Aorta (tissue), 5 donors: ENCODE data around the gene ANKRD13B. TPM values are rescaled to one million over a fixed set of nuclear protein-coding genes. Genes with fewer than 3 reads are reported as not detected.

Experiments
- ATAC-seq: fragments of 200-7000 bp; cut with Tn5 transposase; one replicate; pipeline ENCODE4 v1.9.1; 2022; ENCODE audit warnings: moderate library complexity; ENCODE audit not compliant: low FRiP score
- DNase-seq, 2 donors: peaks; one replicate each; pipeline ENCODE4 v3.0.0-alpha.2; 2020
- H3K27ac ChIP-seq, 2 donors: one replicate each; pipeline ENCODE4 v1.5.1; 2013; ENCODE audit warnings: low read length in 2 of 2, mild to moderate bottlenecking in 2 of 2, moderate library complexity in 2 of 2, control low read depth in 1 of 2, inconsistent platforms in 1 of 2, low read depth in 1 of 2
- H3K27me3 ChIP-seq, 2 donors: one replicate each; pipeline ENCODE4 v1.6.1; 2013; ENCODE audit warnings: control low read depth in 1 of 2, low read length in 1 of 2, mild to moderate bottlenecking in 1 of 2, moderate library complexity in 1 of 2; ENCODE audit not compliant: insufficient read depth in 2 of 2, control insufficient read depth in 1 of 2
- H3K36me3 ChIP-seq, 2 donors: one replicate each; pipeline ENCODE4 v1.6.1; 2013; ENCODE audit warnings: control low read depth in 1 of 2, low read length in 1 of 2, mild to moderate bottlenecking in 1 of 2; ENCODE audit not compliant: insufficient read depth in 2 of 2, control insufficient read depth in 1 of 2
- H3K4me1 ChIP-seq, 2 donors: one replicate each; pipeline ENCODE4 v1.6.1; 2013; ENCODE audit warnings: low read length in 2 of 2, control low read depth in 1 of 2, mild to moderate bottlenecking in 1 of 2, moderate library complexity in 1 of 2; ENCODE audit not compliant: insufficient read depth in 2 of 2, control insufficient read depth in 1 of 2
- H3K4me3 ChIP-seq, 2 donors: one replicate each; pipeline ENCODE4 v1.5.1; 2013; ENCODE audit warnings: low read length in 2 of 2, control low read depth in 1 of 2, mild to moderate bottlenecking in 1 of 2
- H3K9me3 ChIP-seq: one replicate; pipeline ENCODE4 v1.6.1; 2013; ENCODE audit warnings: mild to moderate bottlenecking, low read length; ENCODE audit not compliant: control insufficient read depth
- WGBS, 2 donors: extraction: QIAGEN DNeasy Blood & Tissue Kit; methylation state at CpG; one replicate each; pipeline ENCODE4 v1.1.7; 2013; 5-methylcytosine and 5-hydroxymethylcytosine counted together
- intact Hi-C, 2 donors: fragments of 100-400 bp; cut with DNase I; formaldehyde crosslinking; loops; one replicate each; pipeline versions ENCODE4 v1.14.2 to v1.15.0; 2022
- polyA plus RNA-seq, 2 donors: library from polyadenylated mRNA; stranded (reverse); fragments of 200-250 nt; gene quantifications; one replicate each; pipeline ENCODE4 v1.2.3, GENCODE V29; 2013
- total RNA-seq, 2 donors: library from RNA; stranded (reverse); fragmentation: NEBNext Ultra II Directional; extraction: Animal tissue kit (Norgen Biotek cat#: 25700); gene quantifications; one replicate each; pipeline ENCODE4 v1.2.1, GENCODE V29; 2021
- donor health status: healthy with polysubstance abuse.
- donor health status: Bipolar disorder and iron deficiency.
- donor health status: DM: no; HTN: no; CAD: no.
- donor health status: DM: no; HTN: no; CAD: no.
- donor health status: DM: yes; HTN: yes; CAD: no.

ANKRD13B gene
- total and polyA plus RNA-seq, 4 donors: 0.88 to 19.7 (median 7.9) TPM

DNA sequence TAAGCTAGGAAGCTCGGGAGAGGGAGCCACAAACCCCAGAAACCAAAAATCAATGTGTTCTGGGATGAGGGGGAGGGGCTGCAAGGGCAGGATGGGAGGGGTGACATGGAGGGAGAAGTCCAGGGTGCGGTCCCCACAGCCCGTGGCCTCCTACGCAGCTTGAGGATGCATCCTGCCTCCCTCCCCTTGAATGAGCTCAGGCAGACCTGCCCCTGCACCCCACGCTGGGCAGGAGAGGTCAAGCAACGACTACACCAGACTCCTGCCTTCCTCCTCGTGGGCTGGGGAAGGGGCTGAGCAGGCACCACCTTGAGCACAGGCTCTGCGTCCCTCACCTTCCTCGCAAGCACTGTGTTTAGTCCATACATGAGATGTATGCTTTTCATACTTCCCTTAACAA lies 3.9 kb downstream of the ANKRD13B start:
- H3K9me3 ChIP-seq: no peaks in the 10 kb centered on the region
- ATAC-seq: no peak
- no peak overlapping the region for H3K4me3 ChIP-seq
- no peak overlapping the region for H3K27ac ChIP-seq
- 87 to 88% methylated on average over 9 of the region's 9 CpGs for WGBS, 2 donors
- H3K36me3 ChIP-seq: no peaks in the 10 kb centered on the region
- peak in 1 of 2 donors; percentile 76 for DNase-seq
- intact Hi-C loops: no loop called here
- H3K4me1 ChIP-seq: peaks cover 0 to 2% of the 10 kb centered on the region in 2 donors
- H3K27me3 ChIP-seq: no peaks in the 10 kb centered on the region

DNA sequence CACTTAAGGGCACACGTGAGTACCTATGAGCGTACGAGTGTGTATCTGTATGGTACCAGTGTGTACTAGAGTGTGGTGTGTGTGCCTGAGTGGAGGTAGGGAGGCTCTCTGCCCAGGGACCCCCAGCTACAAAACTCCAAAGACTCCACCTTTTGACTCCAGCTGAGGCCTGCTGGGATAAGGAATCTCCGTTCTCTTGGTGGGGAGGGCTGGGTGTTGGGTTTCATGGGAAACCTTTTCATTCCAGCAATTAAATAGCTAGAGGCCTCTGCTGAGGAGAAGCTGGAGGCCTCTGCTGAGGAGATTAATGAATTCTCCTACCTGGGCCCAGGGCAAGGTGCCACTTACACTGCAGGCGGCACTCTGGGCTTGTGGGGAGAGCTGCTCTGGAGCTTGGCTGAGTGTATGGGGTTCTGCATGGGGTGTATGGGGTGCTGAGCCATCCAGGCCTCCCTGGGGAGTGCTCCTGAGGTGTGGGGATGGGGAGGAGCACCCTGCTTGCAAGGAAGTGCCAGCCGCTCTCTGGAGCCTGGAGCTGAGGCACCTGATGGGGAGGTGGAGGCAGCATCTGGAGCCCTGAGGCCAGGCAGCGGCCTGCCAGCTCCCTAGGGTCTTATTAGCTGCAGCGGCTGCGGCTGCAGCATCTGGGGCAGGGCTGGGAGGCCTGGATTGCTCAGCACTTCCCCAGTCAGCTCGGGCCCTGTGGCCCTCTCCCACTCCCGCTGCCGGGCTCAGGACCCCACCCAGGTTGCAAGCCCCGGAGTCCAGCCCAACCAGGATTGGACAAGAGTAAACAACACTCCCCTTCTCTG lies 4.6 kb downstream of the ANKRD13B start:
- H3K27ac ChIP-seq: no peak overlapping the region
- no peak overlapping the region for H3K4me3 ChIP-seq
- ATAC-seq: no peak
- no peaks in the 10 kb centered on the region for H3K27me3 ChIP-seq
- DNase-seq: no peak
- intact Hi-C loops: no loop called here
- H3K4me1 ChIP-seq: no peaks in the 10 kb centered on the region
- no peaks in the 10 kb centered on the region for H3K36me3 ChIP-seq
- 75 to 81% methylated on average over 13 of the region's 13 CpGs for WGBS, 2 donors
- no peaks in the 10 kb centered on the region for H3K9me3 ChIP-seq

DNA sequence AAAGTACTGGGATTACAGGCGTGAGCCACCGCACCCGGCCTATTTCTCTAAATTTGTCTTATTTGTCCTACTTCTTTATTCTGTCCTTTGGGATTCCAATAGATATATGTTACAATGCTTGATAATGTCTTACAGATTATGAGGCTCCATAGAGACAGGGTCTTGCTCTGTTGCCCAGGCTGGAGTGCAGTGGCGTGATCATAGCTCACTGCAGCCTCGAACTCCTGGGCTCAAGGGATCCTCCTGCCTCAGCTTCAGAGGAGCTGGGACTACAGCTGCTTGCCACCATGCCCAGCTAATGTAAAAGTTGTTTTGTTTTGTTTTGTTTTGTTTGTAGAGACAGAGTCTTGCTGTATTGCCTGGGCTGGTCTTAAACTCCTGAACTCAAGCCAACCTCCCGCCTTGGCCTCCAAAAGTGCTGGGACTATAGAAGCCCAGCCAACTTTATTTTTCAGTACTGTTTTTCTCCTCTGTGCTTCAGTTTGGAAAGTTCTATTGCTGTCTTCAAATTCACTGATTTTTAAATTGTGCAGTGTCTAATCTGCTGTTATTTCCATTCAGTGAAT lies 10.3 kb downstream of the ANKRD13B start:
- WGBS, 2 donors: 86% methylated on average over 6 of the region's 6 CpGs
- Histone ChIP-seq H3K4me1 (no peaks in the 10 kb centered on the region), H3K27me3 (no peaks in the 10 kb centered on the region), H3K36me3 (no peaks in the 10 kb centered on the region), H3K27ac (no peak overlapping the region), H3K4me3 (no peak overlapping the region), H3K9me3 (no peaks in the 10 kb centered on the region)
- intact Hi-C loops: no loop called here
- ATAC-seq (no peak), DNase-seq (peak in 1 of 2 donors; percentile 48)

DNA sequence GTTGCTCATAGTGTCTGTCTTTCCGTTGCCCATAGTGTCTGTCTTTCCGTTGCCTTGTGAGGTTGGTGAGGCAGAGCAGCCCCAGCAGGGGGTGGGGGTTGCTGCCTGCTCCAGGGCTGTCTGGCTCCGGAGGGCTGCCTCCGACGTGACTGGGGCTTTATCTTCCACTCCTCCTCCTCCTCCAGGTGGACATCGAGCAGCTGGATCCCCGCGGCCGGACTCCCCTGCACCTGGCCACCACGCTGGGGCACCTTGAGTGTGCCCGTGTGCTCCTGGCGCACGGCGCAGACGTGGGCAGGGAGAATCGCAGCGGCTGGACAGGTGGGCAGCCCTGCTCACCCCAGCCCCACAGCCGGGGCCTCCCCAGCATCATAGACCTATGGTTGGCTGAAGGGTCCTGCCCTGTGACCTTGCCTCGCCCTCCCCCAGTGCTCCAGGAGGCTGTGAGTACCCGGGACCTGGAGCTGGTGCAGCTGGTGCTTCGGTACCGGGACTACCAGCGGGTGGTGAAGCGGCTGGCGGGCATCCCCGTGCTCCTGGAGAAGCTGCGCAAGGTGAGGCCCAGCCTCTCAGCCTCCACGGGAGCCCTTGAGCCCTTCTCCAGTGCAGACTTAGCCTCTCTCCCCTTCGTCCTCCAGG lies 14.7 kb downstream of the ANKRD13B start:
- no peaks in the 10 kb centered on the region for H3K36me3 ChIP-seq
- H3K9me3 ChIP-seq: no peaks in the 10 kb centered on the region
- peak; percentile 13 for ATAC-seq
- no peaks in the 10 kb centered on the region for H3K4me1 ChIP-seq
- no peaks in the 10 kb centered on the region for H3K27me3 ChIP-seq
- 93 to 94% methylated on average over 29 of the region's 29 CpGs for WGBS, 2 donors
- H3K27ac ChIP-seq: no peak overlapping the region
- peak in 1 of 2 donors; percentile 72 for DNase-seq
- H3K4me3 ChIP-seq: no peak overlapping the region
- intact Hi-C loops: no loop called here

DNA sequence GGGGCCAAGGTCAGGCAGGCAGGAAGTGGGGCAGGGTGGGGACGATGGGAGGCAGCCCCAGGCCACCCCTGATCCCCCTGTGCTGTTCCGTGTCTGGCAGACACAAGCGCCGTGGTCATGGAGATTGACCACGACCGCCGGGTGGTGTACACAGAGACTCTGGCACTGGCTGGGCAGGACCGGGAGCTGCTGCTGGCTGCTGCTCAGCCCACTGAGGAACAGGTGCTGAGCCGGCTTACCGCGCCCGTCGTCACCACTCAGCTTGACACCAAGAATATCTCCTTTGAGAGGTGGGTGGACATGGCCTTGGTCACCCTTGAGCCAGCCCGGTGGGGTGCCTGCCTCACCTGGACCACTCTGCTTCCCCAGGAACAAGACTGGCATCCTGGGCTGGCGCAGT lies 16.1 kb downstream of the ANKRD13B start:
- no peaks in the 10 kb centered on the region for H3K4me1 ChIP-seq
- ATAC-seq: no peak
- no peak overlapping the region for H3K27ac ChIP-seq
- intact Hi-C loops: no loop called here
- no peak overlapping the region for H3K4me3 ChIP-seq
- H3K27me3 ChIP-seq: no peaks in the 10 kb centered on the region
- peak in 1 of 2 donors; percentile 75 for DNase-seq
- H3K36me3 ChIP-seq: no peaks in the 10 kb centered on the region
- 92 to 95% methylated on average over 15 of the region's 15 CpGs for WGBS, 2 donors
- no peaks in the 10 kb centered on the region for H3K9me3 ChIP-seq

DNA sequence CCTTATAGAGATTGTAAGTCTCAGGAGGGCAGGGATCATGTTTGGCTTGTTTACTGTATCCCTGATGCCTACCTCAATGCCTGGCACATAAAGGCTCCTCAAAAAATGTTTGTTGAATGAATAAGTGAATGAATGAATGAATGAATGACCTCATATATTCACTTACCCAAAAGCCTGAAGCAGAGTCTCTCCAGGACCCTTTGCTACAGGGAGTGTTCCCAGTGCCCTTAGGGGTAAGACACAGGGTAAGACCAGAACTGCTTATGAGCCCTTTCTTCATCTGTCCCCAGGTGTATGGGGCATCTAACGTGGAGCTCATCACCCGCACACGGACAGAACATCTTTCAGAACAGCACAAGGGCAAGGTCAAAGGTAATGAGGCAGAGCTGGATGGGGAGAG lies 17.5 kb downstream of the ANKRD13B start:
- H3K27ac ChIP-seq: no peak overlapping the region
- no peaks in the 10 kb centered on the region for H3K36me3 ChIP-seq
- intact Hi-C loops: no loop called here
- no peak for DNase-seq
- ATAC-seq: no peak
- H3K9me3 ChIP-seq: no peaks in the 10 kb centered on the region
- WGBS, 2 donors: 83 to 86% methylated on average over 3 of the region's 3 CpGs
- H3K4me3 ChIP-seq: no peak overlapping the region
- H3K27me3 ChIP-seq: no peaks in the 10 kb centered on the region
- no peaks in the 10 kb centered on the region for H3K4me1 ChIP-seq

DNA sequence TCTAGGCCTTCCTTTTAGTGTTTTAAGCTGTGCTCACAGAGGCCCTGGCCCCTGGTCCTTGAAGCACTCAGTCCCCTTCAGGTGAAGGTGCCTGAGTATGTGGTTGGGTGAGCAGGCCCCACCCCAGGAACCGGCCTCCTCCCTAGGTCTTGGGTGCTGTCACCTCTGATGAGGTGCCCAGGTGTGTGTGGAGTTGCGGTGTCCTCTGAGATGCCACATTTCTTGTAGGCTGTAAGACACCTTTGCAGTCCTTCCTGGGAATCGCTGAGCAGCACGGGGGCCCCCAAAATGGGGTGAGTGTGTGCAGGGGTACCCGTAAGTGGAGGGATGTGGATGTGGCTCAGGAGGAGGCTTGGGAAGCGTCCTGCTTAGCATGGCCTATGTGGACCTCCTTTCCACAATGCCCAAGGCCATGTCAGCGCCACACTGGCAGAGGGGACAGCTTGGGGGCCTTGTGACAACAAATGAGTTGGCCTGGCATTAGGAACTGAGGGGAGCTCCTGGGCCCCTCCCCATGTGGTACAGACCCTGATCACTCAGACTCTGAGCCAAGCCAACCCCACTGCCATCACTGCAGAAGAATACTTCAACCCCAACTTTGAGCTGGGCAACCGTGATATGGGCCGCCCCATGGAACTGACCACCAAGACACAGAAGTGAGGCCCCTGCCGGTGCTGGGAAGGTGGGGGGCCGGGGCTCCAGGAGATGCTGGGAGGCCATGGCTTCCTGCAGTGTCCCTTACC lies 18.6 kb downstream of the ANKRD13B start:
- H3K4me1 ChIP-seq: no peaks in the 10 kb centered on the region
- H3K27ac ChIP-seq: no peak overlapping the region
- ATAC-seq (no peak), DNase-seq (peak in 1 of 2 donors; percentile 55)
- 96% methylated on average over 11 of the region's 11 CpGs for WGBS, 2 donors
- H3K36me3 ChIP-seq: no peaks in the 10 kb centered on the region
- H3K9me3 ChIP-seq: no peaks in the 10 kb centered on the region
- no peaks in the 10 kb centered on the region for H3K27me3 ChIP-seq
- H3K4me3 ChIP-seq: no peak overlapping the region
- intact Hi-C loops: no loop called here

DNA sequence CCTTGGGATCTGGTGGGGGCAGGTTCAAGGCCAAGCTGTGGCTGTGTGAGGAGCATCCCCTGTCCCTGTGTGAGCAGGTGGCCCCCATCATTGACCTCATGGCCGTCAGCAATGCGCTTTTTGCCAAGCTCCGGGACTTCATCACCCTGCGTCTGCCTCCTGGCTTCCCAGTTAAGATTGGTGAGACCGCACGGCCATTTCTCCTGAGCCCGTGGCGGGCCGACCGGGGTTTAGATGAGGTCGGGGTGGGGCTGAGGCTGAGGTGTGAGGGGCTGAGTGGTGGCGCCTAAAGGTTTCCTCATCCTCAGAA lies 19.1 kb downstream of the ANKRD13B start:
- ATAC-seq (no peak), DNase-seq (no peak)
- no peaks in the 10 kb centered on the region for H3K36me3 ChIP-seq
- no peak overlapping the region for H3K27ac ChIP-seq
- intact Hi-C loops: no loop called here
- no peaks in the 10 kb centered on the region for H3K9me3 ChIP-seq
- no peaks in the 10 kb centered on the region for H3K27me3 ChIP-seq
- 96 to 97% methylated on average over 12 of the region's 12 CpGs for WGBS, 2 donors
- H3K4me3 ChIP-seq: no peak overlapping the region
- no peaks in the 10 kb centered on the region for H3K4me1 ChIP-seq
